ENCODE data around the gene FLVCR1. TPM values are rescaled to one million over a fixed set of nuclear protein-coding genes. Genes with fewer than 3 reads are reported as not detected.
A peak's percentile ranks its signal among the peaks of the same experiment; 100 is the strongest.

FLVCR1 gene
- total and polyA plus RNA-seq, 2 donors (not counting 3 experiments of a cell fraction or from before 2014, with no cell fraction given) = 3.2 to 11.9 TPM

GRCh38 chr1:212816567-212817278, 41.4 kb upstream of the FLVCR1 start:
- FAIRE-seq = no peak
- intact Hi-C loops (cut with micrococcal nuclease) = no loop called here
- POLR2A ChIA-PET = no interaction called here

More at GRCh38 chr1:212816567-212817278, 41.4 kb upstream of the FLVCR1 start:
- TF ChIP-seq JUN (IDR thresholded peaks at IDR 0.05; ENCODE audit: borderline replicate concordance, insufficient read depth, insufficient read length, low read depth) = peak; percentile 25
- TF ChIP-seq MYC (IDR thresholded peaks at IDR 0.05; ENCODE audit: low read depth, low read length) = no peak
- TF ChIP-seq CTCF (IDR thresholded peaks at IDR 0.05; ENCODE audit: extremely low read depth in 1 of 2, insufficient read depth in 1 of 2, low read depth in 1 of 2, low read length in 2 of 2) = no peak
- H2AFZ ChIP-seq (ENCODE audit: low read depth, low read length) = no peak overlapping the region
- no peak overlapping the region for H3K27ac ChIP-seq (ENCODE audit: insufficient read depth, low read depth, low read length)
- dilution Hi-C loops (cut with MboI; ENCODE audit: extremely low pct_ligation_motif_present, low sequenced_read_pairs) = no loop called here
- H3K4me3 ChIP-seq (replicated peaks in 1 of 3; ENCODE audit: insufficient read depth in 1 of 3, low read depth in 1 of 3, low read length in 3 of 3) = no peak overlapping the region
- CTCF ChIA-PET = interaction anchor here (1.3 to 1.5 kb wide), 2 partner anchors 21 to 67 kb away, joined by 3 read pairs; no protein-coding TSS in a partner anchor
- H3K9ac ChIP-seq (replicated peaks; ENCODE audit: extremely low read depth, insufficient read depth, low read length) = no peak overlapping the region
- peaks cover 4% of the 10 kb centered on the region for H3K4me1 ChIP-seq (ENCODE audit: control insufficient read depth, extremely low read depth, insufficient read depth, low read length)
- H3K36me3 ChIP-seq (ENCODE audit: control insufficient read depth in 2 of 2, extremely low read depth in 1 of 2, insufficient read depth in 2 of 2, low read length in 2 of 2) = peaks cover 0 to 2% of the 10 kb centered on the region in 2 experiments
- no peaks in the 10 kb centered on the region for H4K20me1 ChIP-seq (replicated peaks; ENCODE audit: control insufficient read depth, extremely low read depth, insufficient read depth, low read length)
- no peaks in the 10 kb centered on the region for H3K27me3 ChIP-seq (ENCODE audit: control insufficient read depth in 2 of 2, insufficient read depth in 2 of 2, low read length in 2 of 2)
- H3K79me2 ChIP-seq (ENCODE audit: control insufficient read depth, insufficient read depth, low read length) = no peaks in the 10 kb centered on the region
- DNase-seq (ENCODE audit: low read depth, low spot score) = peak; percentile 12
- H3K9me3 ChIP-seq (replicated peaks; ENCODE audit: control insufficient read depth, insufficient read depth, low read length) = no peaks in the 10 kb centered on the region
- no peak overlapping the region for H3K4me2 ChIP-seq (ENCODE audit: insufficient read depth, low read length)
- no peaks in the 10 kb centered on the region for H3K9me1 ChIP-seq (replicated peaks; ENCODE audit: control insufficient read depth, extremely low read depth, insufficient read depth, low read length)
- no TSS peak for BruUV-seq (replicated peaks)
